ENCODE data around the gene FRY. TPM values are rescaled to one million over a fixed set of nuclear protein-coding genes. Genes with fewer than 3 reads are reported as not detected.

The FRY gene
- total RNA-seq, 2 experiments from 2014 or later = 3.0 to 7.0 TPM

- Histone ChIP-seq H2AFZ (ENCODE audit: low read length) (no peak overlapping the region), H3K4me3 (ENCODE audit: low read depth, low read length, poor library complexity, severe bottlenecking) (no peak overlapping the region), H4K20me1 (ENCODE audit: insufficient read depth, low read length) (no peaks in the 10 kb centered on the region), H3K9me3 (ENCODE audit: low read length) (no peaks in the 10 kb centered on the region), H3K4me1 (ENCODE audit: insufficient read depth, low read length, poor library complexity, severe bottlenecking) (no peaks in the 10 kb centered on the region), H3K79me2 (ENCODE audit: insufficient read depth, low read depth, low read length) (no peaks in the 10 kb centered on the region), H3K9me2 (ENCODE audit: insufficient read depth, low read length) (no peaks in the 10 kb centered on the region), H3K36me3 (ENCODE audit: insufficient read depth, low read length) (no peaks in the 10 kb centered on the region), H3K27ac (ENCODE audit: low read depth, low read length, poor library complexity, severe bottlenecking) (no peak overlapping the region), H3K4me2 (ENCODE audit: low read length) (no peak overlapping the region)
- POLR2A ChIA-PET = no interaction called here
- TF ChIP-seq CTCF (conservative IDR thresholded peaks at IDR 0.05; ENCODE audit: low read length) (no peak), EZH2phosphoT487 (IDR thresholded peaks at IDR 0.05; ENCODE audit: borderline replicate concordance, low read depth, low read length) (no peak)
- intact Hi-C loops (cut with micrococcal nuclease; ENCODE audit: unreplicated experiment) = no loop called here
- CTCF ChIA-PET (ENCODE audit: unreplicated experiment) = no interaction called here
- no TSS peak for BruUV-seq (replicated peaks)
- no peak for DNase-seq (ENCODE audit: low spot score)
Observed at GRCh38 chr13:32159137-32159869, 127.7 kb downstream of the FRY start.

- no peak for DNase-seq (ENCODE audit: low spot score)
- BruUV-seq (replicated peaks) = no TSS peak
- no peaks in the 10 kb centered on the region for H3K4me1 ChIP-seq (ENCODE audit: insufficient read depth, low read length, poor library complexity, severe bottlenecking)
- POLR2A ChIA-PET = interaction anchor here (0.8 kb wide), 1 partner anchor 89 kb away, joined by 3 read pairs; no protein-coding TSS in a partner anchor
- intact Hi-C loops (cut with micrococcal nuclease; ENCODE audit: unreplicated experiment) = no loop called here
- no peaks in the 10 kb centered on the region for H3K79me2 ChIP-seq (ENCODE audit: insufficient read depth, low read depth, low read length)
- no peak for TF ChIP-seq EZH2phosphoT487 (IDR thresholded peaks at IDR 0.05; ENCODE audit: borderline replicate concordance, low read depth, low read length)
- TF ChIP-seq CTCF (conservative IDR thresholded peaks at IDR 0.05; ENCODE audit: low read length) = no peak
- H2AFZ ChIP-seq (ENCODE audit: low read length) = no peak overlapping the region
- no peak overlapping the region for H3K4me3 ChIP-seq (ENCODE audit: low read depth, low read length, poor library complexity, severe bottlenecking)
- no peaks in the 10 kb centered on the region for H3K9me3 ChIP-seq (ENCODE audit: low read length)
- H3K27ac ChIP-seq (ENCODE audit: low read depth, low read length, poor library complexity, severe bottlenecking) = no peak overlapping the region
- no peaks in the 10 kb centered on the region for H3K9me2 ChIP-seq (ENCODE audit: insufficient read depth, low read length)
- H3K36me3 ChIP-seq (ENCODE audit: insufficient read depth, low read length) = no peaks in the 10 kb centered on the region
- no peaks in the 10 kb centered on the region for H4K20me1 ChIP-seq (ENCODE audit: insufficient read depth, low read length)
- no peak overlapping the region for H3K4me2 ChIP-seq (ENCODE audit: low read length)
- CTCF ChIA-PET (ENCODE audit: unreplicated experiment) = no interaction called here
Observed at GRCh38 chr13:32162395-32163005, 130.9 kb downstream of the FRY start.
